GM12878 (cell line): ENCODE data around the gene SPOCD1. TPM values are rescaled to one million over a fixed set of nuclear protein-coding genes. Genes with fewer than 3 reads are reported as not detected.

Experiments
- ATAC-seq: fragments of 200-7000 bp; cut with Tn5 transposase; 3 replicates; pipeline ENCODE4 v1.9.1; 2020; ENCODE audit warnings: mild to moderate bottlenecking, moderate library complexity
- BruUV-seq: library from RNA; stranded (reverse); fragments of 400-500 nt; replicated peaks from 2 replicates; lab custom pipeline; 2021; lab: Mats Ljungman, UMichigan
- CTCF ChIA-PET: fragments of 300-600 bp; sonication (Branson Sonifier 250); formaldehyde crosslinking; extraction: SDS; loops from one replicate; lab custom pipeline; 2021; ENCODE audit warnings: inconsistent platforms; lab: Yijun Ruan, JAX
- POLR2A ChIA-PET: fragments of 350-600 bp; formaldehyde crosslinking; extraction: SDS; loops from one replicate; lab custom pipeline; 2021; ENCODE audit warnings: inconsistent platforms; lab: Charles Lee
- RAD21 ChIA-PET: fragments of 300-600 bp; sonication (Branson Sonifier 250); formaldehyde crosslinking; loops from one replicate; lab custom pipeline; 2023; ENCODE audit warnings: antibody characterized with exemption; ENCODE audit not compliant: unreplicated experiment; lab: Charles Lee
- SMC1A ChIA-PET: fragments of 300-600 bp; sonication (Branson Sonifier 250); formaldehyde crosslinking; loops from one replicate; lab custom pipeline; 2023; ENCODE audit not compliant: unreplicated experiment, uncharacterized antibody; lab: Charles Lee
- DNase-seq: peaks from one replicate; pipeline ENCODE4 v3.0.0-alpha.2; 2011; ENCODE audit warnings: low read depth, low spot score
- FAIRE-seq: peaks from 3 replicates; lab custom pipeline; 2011; peaks lifted over from hg19 to GRCh38; lab: Jason Lieb, UNC
- H2AFZ ChIP-seq: 2 replicates; pipeline ENCODE4 v1.6.0; 2011; ENCODE audit warnings: low read depth, low read length, control low read depth; ENCODE audit not compliant: control insufficient read depth
- H3K27ac ChIP-seq: 2 replicates; pipeline ENCODE4 v1.5.1; 2011; ENCODE audit warnings: control low read depth; ENCODE audit not compliant: control insufficient read depth, insufficient read depth
- H3K27me3 ChIP-seq, 2 experiments: replicated peaks in 1 of 2; 2 replicates each; pipeline versions ENCODE4 v1.6.0 to v1.6.1; 2011; ENCODE audit warnings: low read length in 1 of 2; ENCODE audit not compliant: control insufficient read depth in 2 of 2, insufficient read depth in 2 of 2
- H3K36me3 ChIP-seq, 2 experiments: 2 replicates each; pipeline ENCODE4 v1.5.1; 2011; ENCODE audit warnings: low read length in 1 of 2; ENCODE audit not compliant: control insufficient read depth in 2 of 2, insufficient read depth in 2 of 2
- H3K4me1 ChIP-seq: 2 replicates; pipeline ENCODE4 v1.6.1; 2011; ENCODE audit warnings: mild to moderate bottlenecking, low read length, moderate library complexity, mixed read lengths; ENCODE audit not compliant: control insufficient read depth, insufficient read depth
- H3K4me2 ChIP-seq: 2 replicates; pipeline ENCODE4 v1.6.0; 2011; ENCODE audit warnings: control low read depth; ENCODE audit not compliant: control insufficient read depth, insufficient read depth
- H3K4me3 ChIP-seq: fragments of 200-600 bp; sonication (generic); 2 replicates; pipeline ENCODE4 v1.5.1; 2016
- H3K79me2 ChIP-seq: 2 replicates; pipeline ENCODE4 v1.6.0; 2011; ENCODE audit warnings: low read length; ENCODE audit not compliant: control insufficient read depth, insufficient read depth
- H3K9ac ChIP-seq: 2 replicates; pipeline ENCODE4 v1.8.0; 2011; ENCODE audit warnings: low read length, control low read depth, mixed read lengths; ENCODE audit not compliant: control insufficient read depth, insufficient read depth
- H3K9me3 ChIP-seq: replicated peaks from 3 replicates; pipeline ENCODE4 v1.5.1; 2011; ENCODE audit warnings: mild to moderate bottlenecking, low read length; ENCODE audit not compliant: control insufficient read depth, insufficient read depth
- H4K20me1 ChIP-seq: 2 replicates; pipeline ENCODE4 v1.6.0; 2011; ENCODE audit not compliant: control insufficient read depth, insufficient read depth
- CBX3 ChIP-seq: fragments of 200-600 bp; sonication (generic); IDR thresholded peaks from 2 replicates; pipeline ENCODE4 v1.6.1; 2016; ENCODE audit warnings: low read depth, borderline replicate concordance
- CEBPB ChIP-seq, 2 experiments: fragments of 150-350 bp in 1 of 2; IDR thresholded peaks; 2 replicates each; pipeline ENCODE4 v1.6.1; 2012 to 2014; ENCODE audit warnings: low read depth in 2 of 2, low read length in 2 of 2, borderline replicate concordance in 1 of 2, inconsistent platforms in 1 of 2
- E2F8 ChIP-seq: fragments of 450-650 bp; IDR thresholded peaks from 2 replicates; pipeline ENCODE4 v1.6.1; 2018; ENCODE audit warnings: mild to moderate bottlenecking, low read depth, moderate library complexity; ENCODE audit not compliant: partially characterized antibody
- EGR1 ChIP-seq, 2 experiments: IDR thresholded peaks; 1 replicate in 1 of 2; 2 replicates in 1 of 2; pipeline ENCODE4 v1.6.1; 2011 to 2012; ENCODE audit warnings: low read depth in 2 of 2, low read length in 2 of 2, borderline replicate concordance in 1 of 2, mild to moderate bottlenecking in 1 of 2, moderate library complexity in 1 of 2
- FOS ChIP-seq: IDR thresholded peaks from 3 replicates; pipeline ENCODE4 v1.6.1; 2011; ENCODE audit warnings: borderline replicate concordance; ENCODE audit not compliant: insufficient read length; ENCODE audit errors: extremely low read depth
- HCFC1 ChIP-seq: fragments of 150-350 bp; IDR thresholded peaks from 2 replicates; pipeline ENCODE4 v1.6.1; 2014; ENCODE audit warnings: low read length
- IRF4 ChIP-seq: IDR thresholded peaks from 2 replicates; pipeline ENCODE4 v1.6.1; 2011; ENCODE audit warnings: low read depth, low read length
- MTA3 ChIP-seq: IDR thresholded peaks from 2 replicates; pipeline ENCODE4 v1.6.1; 2012; ENCODE audit warnings: low read length, inconsistent platforms, borderline replicate concordance
- NFXL1 ChIP-seq: fragments of 450-650 bp; IDR thresholded peaks from 2 replicates; pipeline ENCODE4 v1.6.1; 2017; ENCODE audit warnings: antibody characterized with exemption, mild to moderate bottlenecking, borderline replicate concordance
- PAX8 ChIP-seq: fragments of 450-650 bp; IDR thresholded peaks from 2 replicates; pipeline ENCODE4 v1.6.1; 2017; ENCODE audit warnings: mild to moderate bottlenecking, moderate library complexity
- PRDM15 ChIP-seq: fragments of 450-650 bp; formaldehyde crosslinking; IDR thresholded peaks from 2 replicates; pipeline ENCODE4 v1.4.0; 2020; ENCODE audit warnings: mild to moderate bottlenecking, moderate library complexity
- SIN3A ChIP-seq: IDR thresholded peaks from 2 replicates; pipeline ENCODE4 v1.6.1; 2012; ENCODE audit warnings: low read depth, low read length, improper control_type of control experiment
- SMARCA5 ChIP-seq: fragments of 450-650 bp; IDR thresholded peaks from 2 replicates; pipeline ENCODE4 v1.6.1; 2017; ENCODE audit warnings: mild to moderate bottlenecking
- SREBF2 ChIP-seq: IDR thresholded peaks from 2 replicates; pipeline ENCODE4 v1.6.1; 2012; ENCODE audit warnings: mild to moderate bottlenecking, low read length
- USF2 ChIP-seq: IDR thresholded peaks from 2 replicates; pipeline ENCODE4 v1.6.1; 2011; ENCODE audit warnings: low read depth, low read length, improper control_type of control experiment, borderline replicate concordance
- YY1 ChIP-seq: IDR thresholded peaks from 2 replicates; pipeline ENCODE4 v1.6.1; 2011; ENCODE audit warnings: low read depth, mild to moderate bottlenecking, low read length
- ZZZ3 ChIP-seq: IDR thresholded peaks from 2 replicates; pipeline ENCODE4 v1.6.1; 2011; ENCODE audit warnings: low read depth; ENCODE audit not compliant: control insufficient read depth, insufficient read length
- WGBS: methylation state at CpG from one replicate; pipeline ENCODE4 v1.1.6; 2016; ENCODE audit warnings: low lambda C conversion rate; ENCODE audit not compliant: insufficient replicate concordance, insufficient coverage; ENCODE audit errors: missing lambda C conversion rate; 5-methylcytosine and 5-hydroxymethylcytosine counted together
- in situ Hi-C: fragments of 300-500 bp; cut with MboI; formaldehyde crosslinking; loops from 9 replicates; pipeline ENCODE4 v1.14.3; 2018; ENCODE audit warnings: mixed read lengths
- intact Hi-C: fragments of 100-400 bp; cut with micrococcal nuclease; formaldehyde crosslinking; loops from one replicate; pipeline ENCODE4 v1.14.2; 2022; ENCODE audit not compliant: unreplicated experiment
- polyA plus RNA-seq, 11 experiments: library from polyadenylated mRNA; depleted of rRNA in 4 of 11; unstranded in 6 of 11; stranded (reverse) in 5 of 11; fragments of >200 nt; fragmentation: Nextera tagmentation in 4 of 11; fragmentation: Illumina TruSeq in 1 of 11; extraction: Ambion mirVana in 4 of 11; extraction: Trizol in 1 of 11; gene quantifications; 1 replicate in 1 of 11; 2 replicates in 10 of 11; pipeline versions ENCODE4 v1.2.1 to v1.2.3, GENCODE V29; 2011 to 2016; ENCODE audit warnings: inconsistent platforms in 2 of 11, missing spikeins in 2 of 11, low read depth in 1 of 11
- total RNA-seq, 4 experiments: library from RNA; depleted of rRNA in 3 of 4; stranded (reverse); fragments of >200 nt in 3 of 4; fragmentation: Illumina TruSeq in 1 of 4; extraction: Trizol in 1 of 4; gene quantifications; 2 replicates each; pipeline versions ENCODE4 v1.2.1 to v1.2.3, GENCODE V29; 2013 to 2021

Gene SPOCD1
- total and polyA plus RNA-seq, 10 of the 15 experiments (the other 5 are each of a cell fraction or from before 2014, with no cell fraction given), result 0.02 to 0.65 (median 0.13) TPM; not detected in 4

GRCh38 chr1:31759298-31760023 is 56.4 kb downstream of the SPOCD1 start:
- CTCF ChIA-PET, result interaction anchor here (0.5 to 3.6 kb wide), 3 partner anchors 14 to 48 kb away, joined by 4 to 18 read pairs (median 11); no protein-coding TSS in a partner anchor
- no peaks in the 10 kb centered on the region for H3K79me2 ChIP-seq
- H3K4me3 ChIP-seq, result no peak overlapping the region
- no peak overlapping the region for H2AFZ ChIP-seq
- H3K4me1 ChIP-seq, result peaks cover 8% of the 10 kb centered on the region
- peak; percentile 35 for FAIRE-seq
- H4K20me1 ChIP-seq, result no peaks in the 10 kb centered on the region
- no peaks in the 10 kb centered on the region for H3K9me3 ChIP-seq
- SMC1A ChIA-PET, result interaction anchor here (1.4 kb wide), 1 partner anchor 17 kb away, joined by 4 read pairs; no protein-coding TSS in a partner anchor
- TF ChIP-seq MTA3 (no peak), FOS (no peak), SMARCA5 (no peak), HCFC1 (no peak), IRF4 (no peak), SIN3A (no peak), E2F8 (no peak), CEBPB (IDR thresholded peaks at IDR 0.05; ENCODE audit: borderline replicate concordance in 1 of 2, low read depth in 2 of 2, low read length in 2 of 2) (no peak), PAX8 (no peak), ZZZ3 (no peak), YY1 (no peak), PRDM15 (CRISPR knock-in tag) (no peak), SREBF2 (no peak), EGR1 (IDR thresholded peaks at IDR 0.05; ENCODE audit: borderline replicate concordance in 1 of 2, low read depth in 2 of 2, low read length in 2 of 2) (no peak), NFXL1 (no peak), USF2 (no peak), CBX3 (no peak)
- TF ChIP-seq, all 136 proteins: peak for 0
- intact Hi-C loops, result no loop called here
- Histone ChIP-seq H3K27ac (no peak overlapping the region), H3K4me2 (no peak overlapping the region), H3K36me3 (no peaks in the 10 kb centered on the region), H3K9ac (no peak overlapping the region), H3K27me3 (peaks cover 13 to 20% of the 10 kb centered on the region in 2 experiments)
- BruUV-seq, result no TSS peak
- RAD21 ChIA-PET, result interaction anchor here (2.1 kb wide), 1 partner anchor 30 kb away, joined by 8 read pairs; no protein-coding TSS in a partner anchor
- in situ Hi-C loops, result no loop called here
- POLR2A ChIA-PET, result no interaction called here
- ATAC-seq (no peak), DNase-seq (no peak)
- 72% methylated on average over 10 of the region's 10 CpGs for WGBS
